Stimulated activated CD8-positive, alpha-beta memory T cell treated with anti-CD3 and anti-CD28 coated beads, Interleukin-7, amount 100 ng/mL, for 24 hours (primary cell): Measurements from ENCODE around the gene KLK15.

Experiments
- DNase-seq: peaks from one replicate; pipeline ENCODE4 v3.0.0-alpha.2; 2020; ENCODE audit warnings: low read depth

Gene KLK15

GRCh38 chr19:50843205-50843604 lies 9.8 kb upstream of the KLK15 start:
- no peak for DNase-seq

DNA sequence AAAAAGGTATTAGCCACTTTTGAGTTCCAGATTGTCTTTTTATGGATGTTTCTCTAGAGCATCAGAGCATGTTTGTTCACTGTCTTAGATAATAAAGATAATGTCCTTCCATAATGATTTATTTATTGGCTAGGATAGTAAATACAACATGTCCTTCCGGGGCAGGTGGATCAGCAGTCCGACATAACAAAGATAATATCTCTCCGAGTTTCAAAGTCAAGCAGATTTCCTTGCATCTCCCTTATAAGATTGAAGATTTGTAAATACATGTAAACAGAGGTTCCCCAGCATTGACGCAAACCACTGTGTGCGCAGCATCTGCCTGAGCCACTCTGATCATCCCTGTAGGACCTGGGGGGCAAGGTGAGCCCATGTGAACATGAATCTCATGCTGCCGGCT lies 8.8 kb upstream of the KLK15 start:
- DNase-seq = no peak

DNA sequence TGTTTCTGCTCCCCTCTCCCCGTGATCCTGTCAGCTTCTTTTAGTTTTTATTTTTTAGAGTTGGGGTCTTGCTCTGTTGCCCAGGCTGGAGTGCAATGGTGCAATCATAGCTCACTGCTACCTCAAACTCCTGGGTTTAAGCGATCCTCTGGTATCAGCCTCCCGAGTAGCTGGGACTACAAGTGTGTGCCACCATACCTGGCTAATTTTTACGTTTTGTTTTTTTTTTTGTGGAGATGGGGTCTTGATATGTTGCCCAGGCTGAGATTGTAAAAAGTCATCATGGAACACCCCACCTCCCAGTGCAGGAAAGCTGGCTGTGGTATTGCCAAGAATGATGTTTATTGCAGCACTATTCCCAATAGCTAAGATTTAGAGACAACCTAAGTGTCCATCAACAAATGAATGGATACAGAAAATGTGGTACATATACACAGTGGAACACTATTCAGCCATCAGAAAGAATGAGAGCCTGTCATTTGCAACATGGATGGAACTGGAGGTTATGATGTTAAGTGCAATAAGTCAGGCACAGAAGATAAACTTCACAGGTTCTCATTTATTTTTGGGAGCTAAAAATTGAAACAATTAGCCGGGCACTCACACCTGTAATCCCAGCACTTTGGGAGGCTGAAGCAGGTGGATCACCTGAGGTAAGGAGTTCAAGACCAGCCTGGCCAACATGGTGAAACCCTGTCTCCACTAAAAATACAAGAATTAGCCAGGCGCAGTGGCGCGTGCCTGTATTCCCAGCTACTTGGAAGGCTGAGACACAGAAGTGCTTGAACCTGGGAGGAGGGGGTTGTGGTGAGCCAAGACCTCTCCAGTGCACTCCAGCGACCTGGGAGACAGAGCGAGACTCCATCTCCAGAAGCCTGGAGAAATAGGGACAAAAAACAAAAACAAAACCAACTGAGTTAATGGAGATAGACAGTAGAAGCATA lies 6.6 kb upstream of the KLK15 start:
- DNase-seq = no peak

DNA sequence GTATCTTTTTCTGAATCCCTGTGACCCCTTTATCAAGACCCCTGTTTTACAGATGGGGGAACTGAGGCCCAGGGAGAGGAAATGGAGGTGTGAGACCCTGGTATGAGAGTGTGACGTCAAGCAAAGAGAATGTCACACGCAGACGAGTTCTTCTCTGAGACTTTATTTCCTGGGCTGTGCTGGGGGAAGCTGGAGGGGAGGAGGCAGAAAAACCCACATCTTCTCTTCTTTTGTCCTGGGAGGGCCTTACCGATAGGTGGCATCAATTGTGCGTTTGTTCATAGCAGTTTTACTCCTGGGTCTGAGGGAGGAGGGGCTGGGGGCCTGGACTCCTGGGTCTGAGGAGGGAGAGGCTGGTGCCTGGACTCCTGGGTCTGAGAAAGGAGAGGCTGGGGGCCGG lies 4.9 kb upstream of the KLK15 start:
- DNase-seq = no peak

DNA sequence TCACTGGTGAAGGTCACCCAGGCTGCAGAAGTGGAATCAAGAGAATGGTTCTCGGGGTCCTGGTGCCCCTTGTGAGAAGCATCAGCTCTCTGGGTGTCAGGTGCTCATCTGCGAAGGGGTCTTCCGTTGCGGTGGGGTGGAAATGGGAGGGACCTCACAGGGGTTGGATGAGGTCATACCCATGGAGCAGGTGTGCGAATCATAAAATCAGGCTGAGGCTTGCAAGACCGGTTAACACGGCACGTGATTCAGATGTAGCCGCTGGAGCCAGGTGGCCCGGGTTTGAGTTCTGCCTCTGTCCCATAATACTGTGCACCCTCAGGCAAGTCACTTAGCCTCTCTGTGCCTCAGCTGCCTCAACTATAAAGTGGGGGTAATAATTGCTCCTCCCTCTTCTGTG lies 3.9 kb upstream of the KLK15 start:
- DNase-seq = no peak

DNA sequence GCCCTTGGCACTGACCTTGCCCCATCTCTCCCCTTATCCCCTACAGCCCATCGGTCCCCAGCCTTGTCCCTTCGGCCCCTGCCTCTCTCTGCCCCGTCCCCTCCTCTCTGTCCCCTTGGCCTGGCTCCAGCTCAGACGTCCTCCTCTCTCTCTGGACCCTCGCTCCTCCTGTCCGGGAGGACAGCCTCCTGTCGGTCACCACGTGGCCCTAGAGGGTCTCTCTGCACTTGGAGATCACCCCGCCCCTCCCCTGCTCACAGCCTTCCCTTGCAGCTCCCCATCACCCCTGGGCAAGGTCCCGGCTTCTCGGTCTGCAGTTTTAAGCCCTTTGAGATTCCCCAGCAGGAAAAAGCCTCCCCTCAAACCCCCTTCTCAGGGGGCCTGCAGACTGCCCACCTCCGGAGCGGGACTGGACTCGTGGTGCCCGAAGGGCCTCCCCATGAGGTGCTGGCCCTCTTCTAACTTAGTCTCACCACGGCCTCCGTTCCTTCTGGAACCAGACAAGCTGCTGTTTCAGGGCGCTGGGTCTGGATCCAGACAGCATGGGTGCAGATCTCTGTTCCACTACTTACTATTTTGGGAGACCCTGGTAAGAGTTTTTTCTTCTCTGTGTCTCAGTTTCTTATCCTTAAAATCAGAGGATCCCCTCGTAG lies 3.3 kb upstream of the KLK15 start:
- no peak for DNase-seq

DNA sequence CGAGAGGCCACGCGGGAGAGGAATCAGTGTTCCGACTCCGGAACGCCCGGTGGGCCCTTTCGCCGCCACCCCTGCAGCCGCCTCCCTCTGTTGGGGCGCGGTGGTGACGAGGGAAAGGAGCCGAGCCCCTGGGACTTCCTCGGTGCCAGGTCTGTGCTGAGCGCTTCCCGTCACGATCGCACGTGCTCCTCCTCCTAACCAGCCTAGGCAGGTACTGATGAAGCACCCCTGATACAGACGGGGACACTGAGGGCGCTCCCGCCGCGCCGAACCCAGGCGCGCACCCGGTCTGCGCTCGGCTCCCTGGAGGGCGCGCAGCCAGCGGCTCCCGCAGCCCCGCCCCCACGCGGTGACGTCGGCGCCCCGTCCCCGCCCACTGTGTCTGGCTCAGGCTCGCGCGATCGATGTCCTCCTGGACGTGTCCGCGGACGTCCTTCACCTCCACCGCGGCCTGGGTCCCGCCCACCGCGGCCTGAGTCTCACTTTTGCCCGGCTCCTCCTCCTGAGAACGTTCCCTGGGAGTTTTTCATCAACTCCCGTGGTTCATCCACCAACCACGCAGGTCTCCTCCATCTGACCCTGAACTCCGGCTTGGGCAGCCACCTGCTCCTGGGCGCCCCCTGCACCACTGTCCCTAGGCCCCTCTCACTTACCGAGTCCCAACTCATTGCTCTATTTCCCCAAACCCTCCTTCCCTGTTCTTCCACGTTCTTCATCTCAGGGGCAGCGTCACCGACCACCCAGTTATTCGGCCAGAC lies 2.6 kb upstream of the KLK15 start:
- peak; percentile 57 for DNase-seq

DNA sequence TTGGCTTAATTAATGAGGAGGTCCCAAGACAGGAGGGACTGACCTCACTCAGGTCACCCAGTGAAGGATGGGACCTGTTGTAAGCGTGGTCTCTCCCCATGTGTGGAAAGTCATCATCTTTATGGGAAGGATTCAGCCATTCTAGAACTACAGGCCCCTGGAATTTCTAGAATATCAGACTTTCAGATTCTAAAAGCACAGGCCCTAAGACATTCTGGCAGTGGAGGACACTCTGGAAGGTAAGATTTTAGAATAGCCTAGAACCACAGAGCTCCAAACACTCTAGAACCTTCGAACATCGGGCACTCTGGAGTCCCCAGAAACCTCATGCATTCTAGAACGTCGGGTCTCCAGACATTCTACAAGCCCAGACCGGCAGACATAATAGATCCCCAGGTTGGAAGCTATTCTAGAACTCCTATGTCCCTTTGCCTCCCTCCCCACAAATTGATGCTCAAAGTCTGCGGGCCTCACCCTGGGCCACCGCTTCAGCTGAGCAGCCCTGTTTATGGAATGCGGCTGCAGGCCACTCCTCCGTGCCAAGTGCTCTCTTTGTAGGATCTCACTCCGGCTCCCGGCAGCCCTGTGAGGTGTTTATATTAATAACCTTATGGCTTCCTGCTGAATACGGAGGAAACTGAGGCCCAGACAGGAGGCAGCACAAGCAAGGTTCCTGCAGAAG lies 1.9 kb upstream of the KLK15 start:
- no peak for DNase-seq

- no peak for DNase-seq
Observed at GRCh38 chr19:50833802-50834167, 411 bp upstream of the KLK15 start.

DNA sequence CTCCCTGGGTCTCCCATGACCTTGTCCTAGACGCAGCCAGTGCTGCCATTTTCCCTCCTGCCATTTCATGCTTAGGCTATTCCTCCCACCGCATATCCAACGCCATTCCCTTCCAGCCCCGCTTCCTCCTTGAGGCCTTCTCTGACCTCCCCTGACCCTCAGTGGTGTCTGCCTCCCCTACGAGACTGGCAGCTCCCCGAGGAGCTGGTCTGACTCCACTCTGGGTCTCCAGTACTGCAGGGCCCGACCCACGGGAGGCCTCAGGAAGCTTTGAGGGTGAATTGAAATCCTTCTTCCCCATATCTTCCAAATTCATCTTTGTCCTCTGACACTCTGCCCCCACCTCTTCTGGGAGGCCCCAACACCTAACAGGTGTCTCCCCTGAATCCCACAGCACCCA lies 708 bp downstream of the KLK15 start:
- no peak for DNase-seq

DNA sequence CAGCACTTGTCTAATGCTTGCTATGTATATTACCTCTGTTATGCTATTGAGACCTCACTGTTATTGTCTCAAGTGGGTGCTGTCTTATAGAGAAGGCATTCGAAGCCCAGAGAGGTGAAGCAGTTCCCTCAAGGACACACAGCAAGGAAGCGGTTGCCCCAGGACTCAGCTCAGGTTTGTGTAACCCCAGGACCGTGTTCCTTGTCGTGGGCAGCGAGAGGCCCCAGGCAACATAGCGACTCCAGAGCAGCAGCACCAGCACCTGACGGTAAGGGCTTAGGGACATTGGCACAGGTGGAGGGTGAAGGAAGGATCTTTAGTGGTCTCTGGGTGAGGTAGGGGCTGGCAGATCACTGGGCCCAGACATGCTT lies 2.4 kb downstream of the KLK15 start:
- no peak for DNase-seq

DNA sequence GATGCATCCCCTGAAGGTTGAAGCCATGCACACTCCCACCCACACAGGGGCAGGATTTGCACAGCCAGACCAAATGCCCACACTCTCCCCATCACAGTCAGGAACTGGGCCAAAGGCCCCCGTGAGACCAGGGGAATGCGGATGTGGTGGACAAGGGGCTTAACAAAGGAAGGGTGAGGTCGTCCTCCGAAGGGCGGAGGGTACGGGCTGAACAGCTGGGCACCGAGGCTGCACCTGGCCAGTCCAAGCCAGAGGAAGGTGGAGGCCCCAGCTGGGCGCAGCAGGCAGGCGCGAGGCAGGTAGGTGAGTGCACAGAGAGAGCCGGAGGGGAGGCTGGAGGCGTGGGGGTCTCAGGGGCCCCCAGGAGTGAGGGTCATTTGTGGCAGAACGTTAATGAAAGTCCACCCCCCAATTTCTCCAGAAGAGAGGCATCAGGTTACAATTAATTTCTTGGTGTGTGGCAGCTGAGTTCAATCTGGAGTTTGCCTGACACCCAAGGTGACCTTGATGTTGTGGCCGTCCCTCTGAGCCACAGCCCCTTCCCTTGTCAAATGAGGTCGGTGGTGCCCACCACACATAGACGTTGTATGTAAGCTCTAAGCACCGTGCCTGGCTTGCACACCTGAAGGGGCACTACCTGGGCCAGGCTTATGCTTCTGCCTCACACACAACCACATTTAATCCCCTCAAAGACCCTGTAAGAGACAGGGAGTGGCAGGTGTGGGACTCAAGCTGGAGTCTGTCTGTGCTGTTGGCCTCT lies 2.9 kb downstream of the KLK15 start:
- no peak for DNase-seq

GRCh38 chr19:50829801-50830200 lies 3.6 kb downstream of the KLK15 start:
- DNase-seq = no peak

DNA sequence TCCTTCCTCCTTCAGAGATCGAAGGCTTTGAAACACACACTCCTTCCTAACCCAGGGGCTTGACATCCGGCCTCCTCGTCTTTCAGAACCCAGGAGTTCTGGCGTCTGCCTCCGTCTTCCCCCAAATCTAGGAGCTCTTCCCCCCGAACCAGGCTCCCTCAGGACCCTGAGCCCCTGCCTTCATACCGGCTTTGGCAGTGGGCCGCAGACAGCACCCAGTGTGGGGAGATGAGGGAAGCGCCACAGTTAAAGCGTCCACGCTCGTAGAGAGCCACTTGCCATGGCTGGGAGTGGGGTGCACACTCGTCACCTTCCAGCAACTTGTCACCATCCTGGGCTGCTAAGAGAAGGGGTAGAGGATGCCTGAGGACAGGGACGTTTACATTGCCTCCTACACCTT lies 5.9 kb downstream of the KLK15 start:
- DNase-seq = no peak

GRCh38 chr19:50826492-50827240 lies 6.7 kb downstream of the KLK15 start:
- DNase-seq = no peak

DNA sequence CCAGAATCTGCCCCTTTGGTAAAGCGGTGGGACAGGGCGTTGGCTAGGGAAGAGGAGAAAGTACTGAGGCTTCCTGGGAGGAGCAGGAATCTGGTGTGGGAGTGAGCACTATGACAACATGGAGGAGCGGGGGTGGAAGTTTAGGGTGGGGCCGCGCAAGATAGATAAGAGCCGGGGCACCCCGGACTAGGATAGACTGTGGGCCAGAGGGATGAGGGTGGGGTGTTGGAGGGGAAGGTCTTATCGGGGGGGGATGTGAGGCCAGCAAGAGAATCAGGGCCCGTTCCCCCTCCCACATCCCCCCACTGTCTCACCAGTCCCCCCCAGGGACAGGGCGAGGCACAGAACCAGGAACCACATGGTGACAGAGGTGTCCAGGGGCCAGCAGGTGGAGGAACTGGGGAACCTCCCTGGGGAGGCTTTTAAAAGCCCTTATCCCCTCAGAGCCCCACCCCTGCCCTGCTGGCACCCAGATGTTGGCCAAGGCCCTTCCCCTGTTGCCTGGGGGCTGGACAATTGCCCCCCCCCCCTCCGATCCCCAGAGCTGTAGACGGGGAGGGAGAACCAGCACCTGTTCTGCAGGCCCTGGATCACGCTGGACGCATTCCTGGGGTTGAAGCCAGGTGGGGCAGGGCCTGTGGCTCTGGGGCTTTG lies 9.9 kb downstream of the KLK15 start, which contains the start of gene KLK1:
Gene KLK1, minus strand, starts transcription at position 399 of the 654 bp plus-strand sequence. Its CDS starts 39 bp downstream, at position 360.
- DNase-seq = no peak

GRCh38 chr19:50822661-50823208 lies 10.6 kb downstream of the KLK15 start:
- no peak for DNase-seq

GRCh38 chr19:50821622-50822021 lies 11.8 kb downstream of the KLK15 start:
- DNase-seq = no peak

DNA sequence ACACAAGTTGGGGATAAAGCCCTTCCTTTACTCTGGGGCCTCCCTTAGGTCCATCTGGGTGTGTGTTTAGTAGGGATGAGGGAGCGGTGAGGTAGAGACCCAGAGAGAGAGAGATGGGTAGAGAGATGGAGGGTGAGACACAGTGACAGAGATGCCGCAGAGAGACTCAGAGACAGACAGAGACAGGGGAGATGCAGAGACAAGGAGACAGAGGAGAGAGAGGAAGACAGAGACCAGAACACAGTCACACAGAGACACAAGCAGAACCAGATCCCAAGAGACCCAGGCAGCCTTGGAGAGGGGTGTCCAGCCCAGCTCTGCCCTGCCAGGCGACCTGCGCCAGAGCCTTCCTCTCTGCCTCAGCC lies 12.1 kb downstream of the KLK15 start:
- no peak for DNase-seq
